Nucleus accumbens (tissue), 56 donors: ENCODE measurements around the gene SLC15A4.
A peak's percentile ranks its signal among the peaks of the same experiment; 100 is the strongest.

ENCODE experiments used
- DNase-seq, 56 donors: peaks; one replicate each; lab custom pipeline; 2025; lab: John Stamatoyannopoulos, UW

The SLC15A4 gene

DNA sequence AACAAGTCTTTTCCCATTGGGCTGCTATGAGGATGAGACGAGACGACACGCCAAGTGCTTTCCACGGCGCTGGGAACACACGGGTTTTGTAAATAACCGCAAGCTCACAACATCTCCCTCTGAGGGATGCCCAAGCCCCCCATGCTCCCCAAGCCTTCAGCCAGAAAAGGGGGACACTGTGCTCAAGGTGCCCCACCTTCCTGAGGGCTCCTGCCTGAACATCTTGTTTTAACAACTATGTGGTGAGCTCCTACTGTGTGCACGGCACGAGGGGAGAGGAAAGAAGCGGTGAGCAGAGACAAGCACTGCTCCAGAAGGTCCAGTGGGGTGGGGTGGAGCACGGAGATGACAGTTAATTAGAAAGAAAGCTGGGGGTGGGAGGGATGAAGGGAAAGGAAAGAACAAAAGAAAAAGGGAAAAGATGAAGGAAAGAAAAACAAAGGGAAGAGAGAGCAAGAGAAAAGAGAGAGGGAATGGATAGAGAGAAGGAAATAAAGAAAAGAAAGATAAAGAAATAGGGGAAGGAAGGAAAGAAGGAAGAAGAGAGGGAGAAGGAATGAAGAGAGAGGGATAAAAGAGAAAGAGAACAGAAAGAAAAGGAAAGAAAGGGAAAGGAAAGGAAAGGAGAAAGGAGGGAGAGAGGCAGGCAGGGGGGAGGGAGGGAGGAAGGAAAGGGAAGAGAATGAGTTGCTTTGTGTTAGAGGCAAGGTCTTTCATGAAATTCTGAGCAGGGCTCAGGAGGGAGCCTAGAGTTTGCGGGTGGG lies 56.8 kb downstream of the SLC15A4 start:
- DNase-seq, result no peak

DNA sequence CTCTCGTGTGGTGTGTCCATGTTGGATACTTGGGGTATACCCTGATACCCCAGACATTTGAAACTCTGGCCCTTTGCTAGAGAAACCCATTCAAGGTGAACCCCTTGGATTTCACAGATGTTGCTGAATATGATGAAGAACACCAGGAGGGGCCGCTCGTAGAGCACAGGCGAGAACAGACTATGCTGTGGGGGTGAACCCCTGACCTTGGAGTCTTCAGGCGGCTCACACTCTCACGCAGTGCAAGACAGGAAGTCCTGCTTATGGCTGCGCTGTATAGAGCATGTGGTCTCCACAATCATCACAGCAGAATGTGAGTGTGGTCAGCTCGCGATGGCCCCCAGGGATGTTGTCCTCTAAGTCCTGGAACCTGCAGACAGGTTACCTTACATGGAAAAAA lies 60.4 kb downstream of the SLC15A4 start:
- no peak for DNase-seq

DNA sequence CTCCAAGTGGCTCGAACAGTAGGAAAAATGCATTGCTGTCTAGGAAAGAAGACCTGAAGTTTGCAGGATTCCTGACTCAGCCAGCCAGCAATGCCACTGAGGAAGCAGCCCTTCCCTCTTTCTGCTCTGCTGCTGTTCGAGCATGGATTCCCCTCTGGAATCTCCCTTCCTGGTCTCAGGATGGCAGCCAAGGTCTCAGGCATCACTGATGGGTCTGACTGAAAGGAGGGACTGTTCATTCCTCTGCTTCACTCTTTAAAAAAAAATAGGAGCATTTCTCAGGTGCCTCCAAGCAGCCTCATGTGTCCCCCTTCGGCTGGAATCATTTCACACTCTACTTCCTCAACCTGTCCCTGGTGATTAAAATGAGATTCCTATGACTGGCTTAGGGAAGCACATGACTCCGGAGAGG lies 62.4 kb downstream of the SLC15A4 start:
- no peak for DNase-seq

DNA sequence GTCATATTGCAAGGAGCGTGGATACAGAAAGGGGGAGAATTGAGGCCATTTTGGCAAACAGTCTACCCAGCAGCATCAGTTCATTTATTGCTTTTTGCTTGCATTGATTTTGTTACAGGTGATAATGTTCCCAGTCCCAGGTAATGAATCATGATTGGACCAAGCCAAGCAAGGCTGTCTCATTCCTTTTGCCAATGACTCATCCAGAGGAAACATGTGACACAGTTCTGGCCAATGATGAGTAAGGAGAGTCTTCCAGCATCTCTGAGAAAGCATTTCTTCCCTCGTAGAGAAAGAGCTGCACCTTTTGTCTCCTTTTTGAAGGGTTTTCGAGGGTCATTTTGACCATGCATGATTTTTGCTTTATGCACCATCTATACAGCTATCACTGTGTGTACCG lies 68.2 kb downstream of the SLC15A4 start:
- DNase-seq, result no peak

DNA sequence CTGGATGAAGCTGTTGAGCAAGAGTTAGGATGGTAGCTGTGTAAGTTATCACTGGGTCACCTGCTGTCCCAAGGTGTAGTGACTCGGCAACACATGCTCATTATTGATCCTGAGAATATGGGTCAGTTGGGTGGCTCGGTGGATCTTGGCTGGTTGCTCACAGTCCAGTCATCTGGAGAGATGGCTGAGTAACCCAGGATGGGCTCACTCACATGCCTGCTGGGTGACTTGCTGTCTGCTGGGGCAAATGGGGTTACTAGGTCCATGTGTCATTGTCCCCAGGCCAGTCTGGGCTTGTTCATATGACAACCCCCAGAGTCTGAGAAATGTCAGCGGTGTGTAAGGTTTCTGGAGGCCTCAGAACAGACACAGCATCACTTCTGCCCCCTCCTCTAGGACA lies 69.5 kb downstream of the SLC15A4 start:
- no peak for DNase-seq

DNA sequence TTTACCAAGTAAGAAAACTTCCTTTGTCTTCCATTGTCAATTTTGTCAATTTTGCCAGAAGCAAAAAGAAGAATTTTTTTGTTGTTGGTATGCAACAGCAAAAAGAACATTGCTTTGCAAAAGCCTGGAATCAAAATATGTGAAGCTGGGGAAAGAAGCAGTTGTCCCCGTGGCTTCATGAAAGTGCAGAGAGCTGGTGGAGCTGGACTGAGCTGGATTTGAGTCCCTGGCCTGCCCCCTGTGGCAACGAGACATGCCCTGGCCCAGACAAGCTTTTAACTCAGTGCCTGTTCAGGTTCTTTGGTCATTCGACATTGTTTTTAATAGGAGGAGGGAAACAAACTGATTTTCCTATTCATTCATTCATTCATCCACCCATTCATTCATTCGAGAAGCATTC lies 70.3 kb downstream of the SLC15A4 start:
- peak in 1 of 56 donors; percentile 0 for DNase-seq

DNA sequence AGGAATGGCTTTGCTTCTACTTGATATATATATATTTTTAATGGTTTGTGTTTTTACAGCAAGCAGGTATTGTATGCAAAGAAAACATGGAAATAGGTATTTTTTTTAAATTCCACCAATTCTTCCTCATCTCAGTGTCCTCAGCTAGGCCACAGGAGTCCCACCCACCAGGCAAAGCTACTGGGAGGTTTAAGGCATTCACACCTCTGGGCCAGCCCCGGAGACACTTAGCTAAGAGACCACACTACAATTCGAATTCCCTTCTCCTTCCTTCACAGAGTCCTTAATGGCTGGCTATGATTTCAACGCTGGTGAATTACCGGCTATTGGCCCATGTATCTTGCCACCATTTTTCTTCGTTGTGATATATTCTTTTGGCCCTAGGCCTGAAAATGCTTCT lies 71.4 kb downstream of the SLC15A4 start:
- DNase-seq, result no peak

DNA sequence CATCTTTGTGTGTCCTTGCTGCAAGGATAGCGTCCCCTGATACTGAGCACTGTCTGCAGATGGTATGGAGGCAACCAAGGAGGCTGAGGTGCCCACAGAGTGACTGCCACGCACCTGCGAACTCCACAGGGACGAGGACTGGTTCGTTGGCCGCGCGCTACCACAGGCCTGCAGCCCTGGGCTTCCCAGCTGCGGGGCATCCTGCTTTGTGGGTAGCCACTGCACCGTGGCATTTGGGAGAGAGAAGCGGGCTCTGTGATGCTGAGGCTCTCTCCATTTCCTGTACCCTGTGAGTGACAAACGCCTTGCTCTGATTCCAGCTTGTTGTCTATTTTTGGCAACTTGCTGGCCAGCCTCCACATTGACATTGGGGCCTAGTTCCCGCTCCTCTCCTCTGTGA lies 76.3 kb downstream of the SLC15A4 start:
- no peak for DNase-seq

DNA sequence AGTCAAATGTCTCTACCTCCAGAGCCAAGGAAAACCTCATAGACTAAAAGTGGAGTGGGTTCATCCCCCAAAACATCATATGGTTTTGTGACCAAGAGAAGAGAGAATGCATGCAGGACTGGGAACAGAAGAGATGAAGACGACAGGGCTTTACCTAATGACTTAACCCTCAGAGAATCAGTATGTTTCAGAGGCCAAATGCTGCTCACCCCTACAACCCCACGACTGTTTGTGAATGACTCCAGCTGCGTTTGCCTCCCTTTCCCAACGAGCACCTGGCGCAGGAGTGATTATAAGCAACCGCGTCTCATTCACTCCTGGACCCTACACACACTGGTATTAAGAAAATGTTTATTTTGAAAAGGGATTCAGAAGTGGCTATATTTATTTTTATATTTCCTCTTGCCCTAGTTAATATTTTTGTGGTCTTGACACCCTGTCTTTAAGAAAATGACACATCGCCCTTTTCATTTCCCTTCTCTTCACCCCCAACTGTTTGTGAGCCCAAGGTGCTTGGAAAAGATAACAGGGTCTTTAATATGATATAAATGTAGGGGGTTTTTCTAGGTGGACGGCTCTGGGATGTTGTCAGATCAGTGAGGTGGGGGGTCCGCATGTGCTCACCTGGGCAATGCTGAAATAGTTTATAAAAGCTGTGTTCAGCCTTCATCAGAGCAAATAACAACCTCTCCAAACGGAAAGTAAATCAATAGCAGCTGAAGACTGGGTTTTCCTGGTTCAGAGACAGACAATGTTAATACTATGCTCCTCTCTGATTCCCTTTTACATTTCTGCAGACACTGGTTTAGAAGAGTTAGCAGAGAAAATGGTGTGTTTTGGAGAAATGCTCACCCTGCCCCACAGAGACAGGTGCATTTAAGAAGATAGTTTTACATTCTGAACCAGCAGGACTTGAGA lies 77.7 kb downstream of the SLC15A4 start:
- no peak for DNase-seq

DNA sequence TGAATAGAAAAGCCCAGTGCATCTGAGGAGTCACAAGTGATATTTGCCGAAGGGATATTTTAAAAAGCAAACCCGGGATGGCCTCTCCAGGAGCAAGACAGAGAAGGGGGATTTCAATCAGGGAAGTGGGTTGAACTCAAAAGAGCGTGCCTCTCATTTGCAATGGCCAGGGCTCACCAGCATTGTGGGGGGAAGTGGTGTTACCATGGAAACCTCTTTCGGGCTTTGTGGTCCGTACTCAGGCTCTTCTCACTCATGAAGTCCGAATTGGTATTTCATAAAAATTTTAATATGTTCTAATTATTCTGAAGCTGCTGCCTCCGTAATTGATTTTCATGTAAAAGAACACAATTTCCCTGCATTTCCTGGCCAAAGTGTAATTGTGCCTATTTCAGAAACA lies 79.8 kb downstream of the SLC15A4 start:
- DNase-seq, result no peak
